H1 (cell line): ENCODE results near the gene RAB4B. TPM values are rescaled to one million over a fixed set of nuclear protein-coding genes. Genes with fewer than 3 reads are reported as not detected.

Experiments used
- CTCF ChIA-PET: fragments of 300-600 bp; sonication (Branson Sonifier 250); formaldehyde crosslinking; loops from one replicate; lab custom pipeline; 2021; ENCODE audit not compliant: partially characterized antibody; lab: Charles Lee
- POLR2A ChIA-PET: fragments of 300-600 bp; sonication (Branson Sonifier 250); formaldehyde crosslinking; loops from one replicate; lab custom pipeline; 2021; ENCODE audit warnings: inconsistent platforms; ENCODE audit not compliant: partially characterized antibody; lab: Charles Lee
- DNase-seq, 2 experiments: peaks; one replicate each; pipeline versions ENCODE4 v3.0.0 to v3.0.0-alpha.2; 2010 to 2022; ENCODE audit warnings: low spot score in 2 of 2, low read depth in 1 of 2, mixed read lengths in 1 of 2
- FAIRE-seq: peaks from 2 replicates; lab custom pipeline; 2011; peaks lifted over from hg19 to GRCh38; lab: Jason Lieb, UNC
- H2AFZ ChIP-seq: 2 replicates; pipeline ENCODE4 v1.8.1; 2012; ENCODE audit warnings: low read length, inconsistent platforms
- H2AK5ac ChIP-seq: 2 replicates; pipeline ENCODE4 v1.6.1; 2013; ENCODE audit warnings: low read depth, low read length
- H2BK120ac ChIP-seq: replicated peaks from 2 replicates; pipeline ENCODE3; 2013; ENCODE audit warnings: low read depth, low read length, inconsistent platforms
- H2BK12ac ChIP-seq: 2 replicates; pipeline ENCODE4 v1.6.1; 2013; ENCODE audit warnings: low read depth, low read length
- H2BK15ac ChIP-seq: 2 replicates; pipeline ENCODE4 v1.6.1; 2013; ENCODE audit warnings: low read length
- H2BK20ac ChIP-seq: 2 replicates; pipeline ENCODE4 v1.6.1; 2013; ENCODE audit warnings: low read length
- H2BK5ac ChIP-seq: 2 replicates; pipeline ENCODE4 v1.6.1; 2013; ENCODE audit warnings: low read depth, low read length
- H3K14ac ChIP-seq: 2 replicates; pipeline ENCODE4 v1.6.1; 2013; ENCODE audit warnings: inconsistent platforms; ENCODE audit not compliant: insufficient read length
- H3K18ac ChIP-seq: 2 replicates; pipeline ENCODE4 v1.6.1; 2013; ENCODE audit warnings: low read length; ENCODE audit errors: extremely low read depth
- H3K23ac ChIP-seq: 2 replicates; pipeline ENCODE4 v1.6.1; 2013; ENCODE audit warnings: inconsistent platforms; ENCODE audit not compliant: insufficient read length
- H3K23me2 ChIP-seq: 2 replicates; pipeline ENCODE4 v1.6.1; 2013; ENCODE audit warnings: low read depth, low read length
- H3K27ac ChIP-seq: 2 replicates; pipeline ENCODE4 v1.6.1; 2011; ENCODE audit warnings: low read depth, low read length, inconsistent platforms
- H3K27me3 ChIP-seq, 4 experiments: replicated peaks in 1 of 4; 1 replicate in 1 of 4; 2 replicates in 3 of 4; pipeline versions ENCODE4 v1.6.1 to v1.8.1; 2011 to 2013; ENCODE audit warnings: low read length in 3 of 4, mild to moderate bottlenecking in 3 of 4, inconsistent platforms in 2 of 4, mixed read lengths in 2 of 4, moderate library complexity in 1 of 4; ENCODE audit not compliant: control insufficient read depth in 3 of 4, insufficient read depth in 3 of 4; ENCODE audit errors: extremely low read depth in 1 of 4
- H3K36me3 ChIP-seq, 4 experiments: 2 replicates each; pipeline versions ENCODE4 v1.6.1 to v1.8.1; 2011 to 2013; ENCODE audit warnings: mild to moderate bottlenecking in 4 of 4, low read length in 3 of 4, moderate library complexity in 2 of 4, control low read depth in 1 of 4, inconsistent platforms in 1 of 4; ENCODE audit not compliant: insufficient read depth in 4 of 4, control insufficient read depth in 2 of 4
- H3K4ac ChIP-seq: replicated peaks from 2 replicates; pipeline ENCODE3; 2013; ENCODE audit warnings: low read length, low read depth, mixed read lengths, inconsistent platforms; ENCODE audit not compliant: insufficient read length
- H3K4me1 ChIP-seq, 4 experiments: replicated peaks in 1 of 4; 1 replicate in 1 of 4; 2 replicates in 3 of 4; pipeline versions ENCODE4 v1.6.1 to v1.8.1; 2011 to 2013; ENCODE audit warnings: low read length in 3 of 4, inconsistent platforms in 2 of 4, mixed read lengths in 1 of 4; ENCODE audit not compliant: insufficient read depth in 4 of 4, control insufficient read depth in 3 of 4
- H3K4me2 ChIP-seq, 2 experiments: 2 replicates each; pipeline versions ENCODE4 v1.6.1 to v1.8.1; 2011 to 2013; ENCODE audit warnings: low read depth in 2 of 2, low read length in 2 of 2, control low read depth in 1 of 2, inconsistent platforms in 1 of 2, mild to moderate bottlenecking in 1 of 2; ENCODE audit not compliant: insufficient read depth in 1 of 2
- H3K4me3 ChIP-seq, 4 experiments: fragments of 200-600, 300-600 bp in 1 of 4; sonication (generic), shearing (Covaris generic), sonication (Bioruptor Twin) in 1 of 4; 2 replicates each; pipeline versions ENCODE4 v1.5.1 to v1.8.1; 2011 to 2016; ENCODE audit warnings: low read length in 4 of 4, low read depth in 3 of 4, control low read depth in 2 of 4, inconsistent platforms in 2 of 4, mild to moderate bottlenecking in 2 of 4, mixed read lengths in 1 of 4, moderate library complexity in 1 of 4; ENCODE audit not compliant: insufficient read depth in 2 of 4; ENCODE audit errors: extremely low read depth in 1 of 4
- H3K56ac ChIP-seq: replicated peaks from 2 replicates; pipeline ENCODE3; 2013; ENCODE audit warnings: low read depth, mild to moderate bottlenecking, mixed read lengths, low read length, inconsistent platforms; ENCODE audit not compliant: insufficient read length
- H3K79me1 ChIP-seq: 2 replicates; pipeline ENCODE4 v1.6.1; 2013; ENCODE audit warnings: low read depth, low read length, control low read depth
- H3K79me2 ChIP-seq, 2 experiments: 2 replicates each; pipeline versions ENCODE4 v1.6.1 to v1.8.1; 2012 to 2013; ENCODE audit warnings: low read length in 2 of 2, mild to moderate bottlenecking in 2 of 2, inconsistent platforms in 1 of 2; ENCODE audit not compliant: insufficient read depth in 2 of 2, control insufficient read depth in 1 of 2
- H3K9ac ChIP-seq, 4 experiments: replicated peaks in 1 of 4; 1 replicate in 1 of 4; 2 replicates in 3 of 4; pipeline versions ENCODE4 v1.6.1 to v1.8.1; 2011 to 2013; ENCODE audit warnings: low read depth in 3 of 4, low read length in 3 of 4, control low read depth in 2 of 4, mild to moderate bottlenecking in 2 of 4, moderate library complexity in 2 of 4, inconsistent platforms in 1 of 4; ENCODE audit errors: extremely low read depth in 1 of 4
- H3K9me3 ChIP-seq, 2 experiments: 2 replicates each; pipeline versions ENCODE4 v1.6.1 to v1.8.1; 2012 to 2013; ENCODE audit warnings: mild to moderate bottlenecking in 2 of 2, moderate library complexity in 2 of 2, control low read depth in 1 of 2, inconsistent platforms in 1 of 2, low read depth in 1 of 2, low read length in 1 of 2, mixed read lengths in 1 of 2; ENCODE audit not compliant: insufficient read depth in 2 of 2
- H4K20me1 ChIP-seq, 2 experiments: replicated peaks in 1 of 2; 2 replicates each; pipeline versions ENCODE3 to v1.8.1; 2011 to 2013; ENCODE audit warnings: inconsistent platforms in 2 of 2, low read length in 2 of 2, mild to moderate bottlenecking in 1 of 2; ENCODE audit not compliant: insufficient read depth in 2 of 2, control insufficient read depth in 1 of 2
- H4K5ac ChIP-seq: 2 replicates; pipeline ENCODE4 v1.6.1; 2013; ENCODE audit warnings: low read length, low read depth, mixed read lengths, inconsistent platforms; ENCODE audit not compliant: insufficient read length
- H4K8ac ChIP-seq: 2 replicates; pipeline ENCODE4 v1.8.0; 2013; ENCODE audit warnings: mild to moderate bottlenecking, moderate library complexity, low read length, inconsistent platforms; ENCODE audit not compliant: insufficient read depth; ENCODE audit errors: extremely low read depth
- H4K91ac ChIP-seq: replicated peaks from 2 replicates; pipeline ENCODE3; 2013; ENCODE audit warnings: low read length, mixed read lengths, inconsistent platforms; ENCODE audit not compliant: insufficient read length
- BACH1 ChIP-seq: IDR thresholded peaks from 2 replicates; pipeline ENCODE4 v1.6.1; 2012; ENCODE audit warnings: low read length, improper control_type of control experiment
- POLR2AphosphoS5 ChIP-seq: IDR thresholded peaks from 2 replicates; pipeline ENCODE4 v1.6.1; 2011; ENCODE audit warnings: low read depth, low read length
- WGBS, 2 experiments: shearing (Covaris generic) in 1 of 2; methylation state at CpG; one replicate each; pipeline versions ENCODE4 v1.1.6 to v1.1.7; 2013 to 2015; ENCODE audit warnings: low lambda C conversion rate in 2 of 2, mixed read lengths in 2 of 2, inconsistent platforms in 1 of 2, low coverage in 1 of 2, missing lambda C conversion rate in 1 of 2; ENCODE audit not compliant: insufficient replicate concordance in 2 of 2, insufficient coverage in 1 of 2, insufficient read length in 1 of 2; ENCODE audit errors: extremely low coverage in 1 of 2, missing lambda C conversion rate in 1 of 2; 5-methylcytosine and 5-hydroxymethylcytosine counted together
- polyA plus RNA-seq, 7 experiments: library from polyadenylated mRNA; depleted of rRNA in 3 of 7; stranded (reverse) in 5 of 7; unstranded in 2 of 7; fragments of >200 nt in 5 of 7; fragments of 200-250 nt in 2 of 7; gene quantifications; 1 replicate in 5 of 7; 2 replicates in 1 of 7; 4 replicates in 1 of 7; pipeline versions ENCODE4 v1.2.1 to v1.2.3, GENCODE V29; 2011 to 2013; ENCODE audit warnings: missing spikeins in 2 of 7, mixed read lengths in 2 of 7
- total RNA-seq: library from RNA; stranded (reverse); fragmentation: NEBNext Ultra II Directional; extraction: Animal tissue kit (Norgen Biotek cat#: 25700); gene quantifications from 2 replicates; pipeline ENCODE4 v1.2.1, GENCODE V29; 2021

RAB4B gene
- total and polyA plus RNA-seq, 2 of the 8 experiments (the other 6 are each of a cell fraction or from before 2014, with no cell fraction given), result 15.9 to 28.6 TPM

GRCh38 chr19:40774916-40775631 lies 3.0 kb upstream of the RAB4B start, which contains the start of gene MIA:
MIA (plus strand) TSS chr19:40775521; CDS start chr19:40775543, 22 bp downstream.
- Histone ChIP-seq H3K4me3 (no peak within 1 kb of the TSS), H2BK5ac (no peak within 1 kb of the TSS), H3K4me2 (no peak within 1 kb of the TSS; a peak in 1 of 4 replicates), H2BK12ac (peak within 1 kb of the TSS; percentile 75; the same call in 1 of the 2 replicates), H3K9me3 (no peaks in the 10 kb centered on the region), H4K5ac (no peak within 1 kb of the TSS), H4K8ac (no peak within 1 kb of the TSS), H3K9ac (no peak within 1 kb of the TSS; a peak in 1 of 7 replicates), H2BK15ac (peak within 1 kb of the TSS; percentile 97; the same call in 1 of the 2 replicates), H3K36me3 (no peaks in the 10 kb centered on the region), H3K18ac (no peak within 1 kb of the TSS), H3K79me2 (no peaks in the 10 kb centered on the region), H2AK5ac (peak within 1 kb of the TSS; percentile 86; the same call in 1 of the 2 replicates), H4K91ac (no peak within 1 kb of the TSS), H3K27ac (no peak within 1 kb of the TSS; the same call in 1 of the 2 replicates), H2BK20ac (no peak within 1 kb of the TSS), H3K4me1 (peaks cover 0 to 13% (median 6%) of the 10 kb centered on the region in 4 experiments; a peak in 6 of 7 replicates), H3K23me2 (peaks cover 8% of the 10 kb centered on the region; the same call in 1 of the 2 replicates), H3K27me3 (no peaks in the 10 kb centered on the region), H2BK120ac (no peak within 1 kb of the TSS), H3K23ac (no peak within 1 kb of the TSS), H4K20me1 (no peaks in the 10 kb centered on the region), H3K14ac (no peak within 1 kb of the TSS), H3K79me1 (no peaks in the 10 kb centered on the region), H3K4ac (no peak within 1 kb of the TSS), H3K56ac (no peak within 1 kb of the TSS), H2AFZ (no peak within 1 kb of the TSS)
- POLR2A ChIA-PET, result interaction anchor here (0.9 to 17.9 kb wide), 6 partner anchors 8 to 84 kb away, joined by 3 to 399 read pairs (median 28); partner anchors contain the start of genes ACTMAP, EGLN2, NUMBL and SNRPA
- FAIRE-seq (no peak), DNase-seq (no peak)
- CTCF ChIA-PET, result interaction anchor here (1.0 to 1.5 kb wide), 2 partner anchors 31 to 73 kb away, joined by 4 to 5 read pairs; no protein-coding TSS in a partner anchor
- TF ChIP-seq POLR2AphosphoS5 (no peak), BACH1 (no peak)
- 88% methylated on average over 9 of the region's 9 CpGs; no CpG with 5 or more reads in 1 of the 2 experiments for WGBS, 2 experiments
